Anterior cingulate cortex (tissue), 58 donors: Measurements from ENCODE around the gene MID2.
"Not testable (repeated sequence)": the region's sequence is repeated elsewhere in the genome, so short reads cannot be mapped to it uniquely, and the experiment has no call there.

ENCODE experiments used
- DNase-seq, 58 donors: peaks; one replicate each; lab custom pipeline; 2025; lab: John Stamatoyannopoulos, UW

Gene MID2

DNA sequence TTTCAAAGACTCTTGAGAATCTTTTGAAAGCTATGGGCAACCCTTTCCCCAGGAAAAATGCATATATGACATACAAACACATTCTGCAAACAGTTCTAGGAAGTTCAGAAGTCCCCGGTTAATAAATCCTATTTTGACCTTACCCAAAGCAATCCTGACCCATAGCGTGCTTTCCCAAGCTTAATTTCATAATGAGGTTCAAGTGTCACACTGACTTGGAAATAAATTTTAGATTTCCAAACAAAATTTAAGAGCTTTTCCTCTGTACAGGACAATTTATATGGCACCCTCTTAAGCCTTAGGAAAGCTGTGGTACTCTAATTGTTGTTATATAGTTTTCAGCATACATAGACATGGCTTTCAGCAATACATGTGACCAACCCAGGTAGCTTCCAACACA lies 11.3 kb downstream of the MID2 start:
- no peak for DNase-seq

DNA sequence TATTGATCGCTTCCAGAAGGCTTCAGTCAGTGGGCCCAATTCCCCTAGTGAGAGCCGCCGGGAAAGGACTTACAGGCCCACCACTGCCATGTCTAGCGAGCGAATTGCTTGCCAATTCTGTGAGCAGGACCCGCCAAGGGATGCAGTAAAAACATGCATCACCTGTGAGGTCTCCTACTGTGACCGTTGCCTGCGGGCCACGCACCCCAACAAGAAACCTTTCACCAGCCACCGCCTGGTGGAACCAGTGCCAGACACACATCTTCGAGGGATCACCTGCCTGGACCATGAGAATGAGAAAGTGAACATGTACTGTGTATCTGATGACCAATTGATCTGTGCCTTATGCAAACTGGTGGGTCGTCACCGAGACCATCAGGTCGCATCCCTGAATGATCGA lies 15.3 kb downstream of the MID2 start:
- no peak for DNase-seq

GRCh38 chrX:107842715-107843400 lies 17.2 kb downstream of the MID2 start:
- no peak for DNase-seq

DNA sequence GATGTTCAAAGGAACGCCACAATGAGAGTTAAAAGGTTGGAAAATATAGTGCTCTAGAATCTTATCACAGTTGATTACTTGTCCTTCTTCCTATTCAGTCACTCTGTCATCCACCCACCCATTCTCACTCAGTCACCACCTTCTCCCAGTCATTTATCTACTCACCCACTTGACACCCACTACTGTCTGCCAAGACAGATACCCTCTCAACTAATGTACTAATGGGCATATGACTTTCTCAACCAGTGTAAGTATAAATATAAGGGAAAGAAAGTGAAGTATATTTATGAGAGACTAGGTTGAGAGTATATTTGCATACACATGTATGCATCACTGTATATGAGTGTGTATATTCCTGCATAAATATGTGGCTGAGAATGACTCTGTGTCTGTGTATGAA lies 20.0 kb downstream of the MID2 start:
- no peak for DNase-seq

GRCh38 chrX:107848591-107848990 lies 22.9 kb downstream of the MID2 start:
- DNase-seq = no peak

DNA sequence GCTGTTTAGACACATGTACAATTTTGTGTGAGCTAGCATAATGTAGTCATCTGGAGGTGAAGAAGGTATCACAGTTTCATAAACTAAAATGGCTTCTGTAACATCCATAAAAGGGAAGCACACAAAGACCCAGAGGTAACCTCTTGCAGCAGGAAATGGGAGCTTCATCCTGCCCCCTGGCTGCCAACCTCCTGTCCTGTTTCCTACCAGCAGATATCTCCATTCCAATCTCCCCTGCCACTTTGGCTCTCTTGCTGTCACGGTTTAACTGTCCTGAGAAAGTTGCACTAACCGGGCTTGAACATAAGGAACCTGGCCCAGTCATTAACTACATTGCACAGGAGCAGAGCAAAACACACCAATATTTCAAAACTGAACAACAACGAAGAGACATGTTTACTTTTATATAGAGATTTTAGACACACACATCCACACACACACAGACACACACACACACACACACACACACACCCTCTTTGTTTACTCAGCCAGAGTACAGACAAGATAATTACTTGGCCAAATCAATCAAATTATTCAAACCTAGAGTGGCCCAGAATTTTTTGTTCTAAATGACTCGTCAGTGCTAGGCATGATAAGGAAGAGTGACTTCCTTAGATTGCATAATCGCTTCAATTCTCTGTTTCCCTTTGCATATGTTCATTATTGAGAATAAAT lies 24.2 kb downstream of the MID2 start:
- DNase-seq = no peak

- DNase-seq = no peak
These were observed 24.7 kb downstream of the MID2 start for GRCh38 chrX:107850422-107850765.

DNA sequence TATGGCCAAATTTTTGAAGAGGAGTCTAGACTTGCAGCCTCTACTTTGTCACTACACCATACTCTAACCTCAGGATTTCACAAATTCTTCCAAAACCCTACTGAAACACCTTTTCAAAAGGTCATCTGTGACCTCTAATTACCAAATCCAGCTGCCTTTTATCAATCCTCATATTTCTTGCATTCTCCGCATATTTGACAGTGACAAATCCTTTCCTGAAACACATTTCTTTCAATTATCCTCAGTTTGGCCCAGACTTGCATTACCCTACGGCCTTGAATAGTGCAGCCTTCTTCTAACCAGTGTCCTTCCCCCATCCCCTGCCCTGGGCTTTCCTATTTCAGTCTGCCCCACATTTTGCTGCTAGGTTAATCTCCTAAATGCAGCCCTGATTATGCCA lies 25.5 kb downstream of the MID2 start:
- no peak for DNase-seq

- not testable (repeated sequence) for DNase-seq
These were observed 26.0 kb downstream of the MID2 start for GRCh38 chrX:107851665-107852064.

- no peak for DNase-seq
These were observed 30.6 kb downstream of the MID2 start for GRCh38 chrX:107856289-107856688.

DNA sequence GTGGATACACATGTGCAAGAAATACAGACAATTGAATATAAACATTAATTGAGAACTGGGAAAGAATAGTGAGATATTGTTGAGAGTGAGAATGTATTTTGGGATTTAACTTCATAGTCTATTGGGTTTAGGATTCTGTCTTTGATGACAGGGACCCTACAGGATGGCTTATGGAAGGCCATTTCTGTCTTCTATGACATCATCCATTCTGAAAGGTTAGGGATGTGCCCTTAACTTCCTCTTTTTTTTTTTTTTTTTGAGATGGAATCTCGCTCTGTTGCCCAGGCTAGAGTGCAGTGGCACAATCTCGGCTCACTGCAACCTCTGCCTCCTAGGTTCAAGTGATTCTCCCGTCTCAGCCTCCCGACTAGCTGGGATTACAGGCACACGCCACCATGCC lies 31.4 kb downstream of the MID2 start:
- DNase-seq = not testable (repeated sequence)

- no peak for DNase-seq
These were observed 32.2 kb downstream of the MID2 start for GRCh38 chrX:107857837-107858236.

DNA sequence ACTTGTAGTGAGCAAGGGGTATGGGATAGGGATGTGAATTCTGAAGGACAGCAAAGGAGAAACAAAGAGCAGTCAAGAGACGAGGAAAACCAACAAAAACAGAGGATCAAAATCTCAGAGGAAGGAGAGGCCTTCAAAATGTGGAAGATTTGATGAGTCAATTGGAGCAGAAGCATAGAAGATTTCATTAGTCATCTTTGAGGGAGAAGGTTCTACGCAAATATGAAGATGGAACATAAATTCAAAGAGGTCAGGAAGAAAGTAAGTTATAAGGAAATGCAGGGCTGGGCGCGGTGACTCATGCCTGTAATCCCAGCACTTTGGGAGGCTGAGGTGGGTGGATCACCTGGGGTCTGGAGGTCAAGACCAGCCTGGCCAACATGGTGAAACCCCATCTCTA lies 35.4 kb downstream of the MID2 start:
- DNase-seq = no peak

DNA sequence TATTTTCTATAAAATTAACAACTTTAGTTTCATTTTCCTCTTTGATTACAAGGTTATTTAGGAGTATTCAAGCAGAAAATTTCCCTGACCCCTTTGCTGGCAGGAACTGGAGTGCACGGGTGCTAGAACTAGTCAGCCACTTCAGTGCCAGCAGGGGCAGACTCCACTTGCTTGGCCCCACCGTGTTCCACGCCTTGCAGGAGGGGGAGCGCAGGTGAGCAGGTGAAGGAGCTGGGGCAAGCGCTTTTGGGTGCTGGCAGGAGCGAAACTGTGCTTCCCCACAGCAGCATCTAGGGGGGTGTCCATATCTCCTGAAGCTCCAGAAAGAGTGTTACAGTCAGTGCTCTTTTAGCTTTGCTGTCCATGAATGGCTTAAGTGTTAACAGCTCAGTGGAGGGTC lies 45.5 kb downstream of the MID2 start:
- peak in 2 of 58 donors; percentile 0 for DNase-seq

GRCh38 chrX:107878106-107878505 lies 52.4 kb downstream of the MID2 start:
- DNase-seq = no peak

DNA sequence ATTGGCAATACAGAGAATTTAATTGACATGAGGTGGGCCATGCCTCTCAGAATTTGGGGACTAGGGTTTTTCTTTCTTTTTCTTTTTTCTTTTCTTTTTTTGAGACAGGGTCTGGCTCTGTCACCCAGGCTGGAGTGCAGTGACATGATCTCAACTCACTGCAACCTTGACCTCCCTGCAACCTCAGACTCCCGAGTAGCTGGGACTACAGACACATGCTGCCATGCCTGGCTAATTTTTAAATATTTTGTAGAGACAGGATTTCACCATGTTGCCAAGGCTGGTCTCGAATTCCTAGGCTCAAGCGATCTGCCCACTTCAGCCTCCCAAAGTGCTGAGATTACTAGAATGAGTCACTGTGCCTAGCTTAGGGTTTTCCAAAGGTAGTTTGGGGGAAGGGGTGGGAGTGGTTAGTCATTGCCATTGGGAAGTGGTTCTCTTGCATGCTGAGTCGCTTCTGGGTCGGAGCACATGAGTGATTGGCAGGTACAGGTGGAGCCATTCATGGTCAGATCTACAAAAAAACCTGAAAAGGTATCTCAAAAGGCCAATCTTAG lies 54.5 kb downstream of the MID2 start:
- DNase-seq = no peak

- DNase-seq = no peak
These were observed 68.4 kb downstream of the MID2 start for GRCh38 chrX:107894038-107894437.

GRCh38 chrX:107902721-107903120 lies 77.1 kb downstream of the MID2 start:
- no peak for DNase-seq

- no peak for DNase-seq
These were observed 79.7 kb downstream of the MID2 start for GRCh38 chrX:107905366-107905765.

DNA sequence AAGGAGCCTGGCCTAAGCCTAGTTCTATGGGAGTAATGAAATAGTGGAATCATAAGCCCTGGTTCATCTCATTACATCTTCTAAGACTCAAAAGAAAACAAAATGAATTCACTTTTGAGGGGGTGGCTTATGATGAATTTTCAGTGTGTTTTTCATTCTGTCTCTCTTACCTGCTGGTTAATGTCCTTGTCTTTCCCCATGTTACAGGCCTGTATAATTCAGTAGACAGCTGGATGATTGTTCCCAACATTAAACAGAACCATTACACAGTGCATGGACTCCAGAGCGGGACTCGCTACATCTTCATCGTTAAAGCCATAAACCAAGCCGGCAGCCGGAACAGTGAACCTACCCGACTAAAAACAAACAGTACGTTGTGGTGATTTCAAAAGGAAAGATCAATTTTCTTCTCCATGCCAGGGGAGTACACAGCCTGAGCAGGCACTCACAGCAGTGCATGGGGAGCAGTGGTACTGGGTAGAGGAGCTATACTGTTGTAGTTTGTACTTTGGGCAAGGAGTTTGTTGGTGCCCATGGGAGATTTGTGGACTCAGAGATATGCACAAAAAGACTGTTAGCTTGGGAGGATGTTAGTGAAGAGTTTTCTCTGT lies 98.6 kb downstream of the MID2 start:
- DNase-seq = no peak

DNA sequence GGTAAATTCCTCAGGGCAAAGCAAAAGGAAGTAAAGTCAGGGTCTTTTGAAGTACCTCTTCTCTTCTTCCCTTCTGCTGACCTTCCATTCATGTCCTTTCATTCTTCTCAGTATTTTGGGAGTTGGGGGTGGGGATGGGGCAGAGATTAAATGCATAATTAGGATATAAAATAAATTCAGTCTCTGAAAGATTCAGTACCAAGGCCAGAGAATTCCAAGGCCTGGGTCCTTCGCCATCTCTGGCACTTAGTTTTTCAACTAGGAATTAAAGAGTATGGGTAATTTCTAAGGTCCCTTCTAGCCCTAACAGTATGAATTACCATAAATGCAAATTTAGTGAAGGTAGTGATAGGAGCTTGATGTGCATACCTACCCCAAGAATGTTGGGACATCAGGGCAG lies 108.6 kb downstream of the MID2 start:
- no peak for DNase-seq

DNA sequence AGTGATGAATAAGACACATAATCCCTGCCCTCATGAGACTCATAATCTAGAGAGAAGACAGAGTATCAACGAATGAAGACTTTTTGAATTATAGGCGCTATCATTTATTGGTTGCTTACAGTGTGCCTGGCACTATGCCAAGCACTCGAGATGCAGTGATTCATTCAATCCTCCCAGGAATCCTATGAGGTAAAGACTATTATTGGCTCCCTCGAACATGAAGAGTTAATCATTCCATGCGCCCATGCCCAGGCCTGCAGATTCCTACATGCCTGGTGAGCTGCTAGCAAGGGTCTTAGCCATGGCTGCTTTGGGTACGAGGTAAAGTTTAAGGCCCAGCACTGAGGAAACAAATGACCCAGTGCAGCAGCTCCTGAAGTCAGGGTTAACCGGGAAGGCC lies 109.5 kb downstream of the MID2 start:
- DNase-seq = no peak
